ENCODE data around the gene GRIA4. TPM values are rescaled to one million over a fixed set of nuclear protein-coding genes. Genes with fewer than 3 reads are reported as not detected.

GRIA4 gene
- total RNA-seq, 2 experiments from 2014 or later: not detected

DNA sequence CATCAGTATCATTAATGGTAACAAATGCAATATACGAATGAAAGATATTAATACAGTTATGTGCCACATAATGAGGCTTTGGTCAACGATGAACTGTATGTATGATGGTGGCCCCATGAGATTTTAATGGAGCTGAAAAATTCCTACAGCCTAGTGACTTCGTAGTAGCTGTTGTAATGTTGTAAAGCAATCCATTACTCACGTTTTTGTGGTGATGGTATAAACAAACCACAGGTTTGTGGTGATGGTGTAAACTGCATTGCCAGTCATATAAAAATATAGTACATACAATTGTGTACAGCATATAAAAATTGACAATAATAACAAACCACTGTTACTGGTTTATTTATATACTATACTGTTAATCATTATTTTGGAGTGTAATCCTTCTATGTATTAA is 27.4 kb upstream of the GRIA4 start:
- H3K9me3 Mint-ChIP-seq: no peaks in the 10 kb centered on the region
- DNase-seq: no peak
- H3K27ac Mint-ChIP-seq: no peak overlapping the region
- H3K36me3 Mint-ChIP-seq (ENCODE audit: low read depth): no peaks in the 10 kb centered on the region
- ChIA-PET CTCF (no interaction called here), POLR2A (no interaction called here)
- intact Hi-C loops (cut with micrococcal nuclease): no loop called here
- no peak for ATAC-seq
- no peaks in the 10 kb centered on the region for H3K27me3 Mint-ChIP-seq
- H3K4me3 Mint-ChIP-seq: no peak overlapping the region
- no peaks in the 10 kb centered on the region for H3K4me1 Mint-ChIP-seq (ENCODE audit: low read depth)
- TF ChIP-seq, protein P1, sequence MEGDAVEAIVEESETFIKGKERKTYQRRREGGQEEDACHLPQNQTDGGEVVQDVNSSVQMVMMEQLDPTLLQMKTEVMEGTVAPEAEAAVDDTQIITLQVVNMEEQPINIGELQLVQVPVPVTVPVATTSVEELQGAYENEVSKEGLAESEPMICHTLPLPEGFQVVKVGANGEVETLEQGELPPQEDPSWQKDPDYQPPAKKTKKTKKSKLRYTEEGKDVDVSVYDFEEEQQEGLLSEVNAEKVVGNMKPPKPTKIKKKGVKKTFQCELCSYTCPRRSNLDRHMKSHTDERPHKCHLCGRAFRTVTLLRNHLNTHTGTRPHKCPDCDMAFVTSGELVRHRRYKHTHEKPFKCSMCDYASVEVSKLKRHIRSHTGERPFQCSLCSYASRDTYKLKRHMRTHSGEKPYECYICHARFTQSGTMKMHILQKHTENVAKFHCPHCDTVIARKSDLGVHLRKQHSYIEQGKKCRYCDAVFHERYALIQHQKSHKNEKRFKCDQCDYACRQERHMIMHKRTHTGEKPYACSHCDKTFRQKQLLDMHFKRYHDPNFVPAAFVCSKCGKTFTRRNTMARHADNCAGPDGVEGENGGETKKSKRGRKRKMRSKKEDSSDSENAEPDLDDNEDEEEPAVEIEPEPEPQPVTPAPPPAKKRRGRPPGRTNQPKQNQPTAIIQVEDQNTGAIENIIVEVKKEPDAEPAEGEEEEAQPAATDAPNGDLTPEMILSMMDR (IDR thresholded peaks at IDR 0.05): no peak

DNA sequence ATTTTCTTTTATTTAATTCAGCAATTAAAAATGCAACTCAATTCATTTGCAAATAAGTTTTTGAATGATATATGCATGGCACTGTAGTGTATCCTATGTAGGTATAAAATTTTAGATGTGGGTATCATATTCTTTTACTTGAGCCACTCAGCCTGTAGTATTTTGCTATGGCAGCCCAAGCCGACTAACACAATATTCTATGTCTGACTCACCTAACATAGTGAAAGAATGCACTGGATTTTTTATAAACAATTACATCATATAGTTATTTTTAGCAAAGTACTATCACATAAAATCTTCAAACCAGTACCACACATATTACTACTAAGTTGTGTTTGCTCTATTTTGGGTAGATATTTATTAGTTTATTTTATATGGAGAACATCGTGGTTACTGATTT is 21.9 kb upstream of the GRIA4 start:
- Mint-ChIP-seq H3K4me3 (no peak overlapping the region), H3K9me3 (no peaks in the 10 kb centered on the region), H3K4me1 (ENCODE audit: low read depth) (no peaks in the 10 kb centered on the region), H3K27me3 (no peaks in the 10 kb centered on the region), H3K36me3 (ENCODE audit: low read depth) (no peaks in the 10 kb centered on the region), H3K27ac (no peak overlapping the region)
- ChIA-PET POLR2A (no interaction called here), CTCF (no interaction called here)
- TF ChIP-seq, protein P1 (IDR thresholded peaks at IDR 0.05): no peak
- intact Hi-C loops (cut with micrococcal nuclease): no loop called here
- DNase-seq (no peak), ATAC-seq (no peak)

DNA sequence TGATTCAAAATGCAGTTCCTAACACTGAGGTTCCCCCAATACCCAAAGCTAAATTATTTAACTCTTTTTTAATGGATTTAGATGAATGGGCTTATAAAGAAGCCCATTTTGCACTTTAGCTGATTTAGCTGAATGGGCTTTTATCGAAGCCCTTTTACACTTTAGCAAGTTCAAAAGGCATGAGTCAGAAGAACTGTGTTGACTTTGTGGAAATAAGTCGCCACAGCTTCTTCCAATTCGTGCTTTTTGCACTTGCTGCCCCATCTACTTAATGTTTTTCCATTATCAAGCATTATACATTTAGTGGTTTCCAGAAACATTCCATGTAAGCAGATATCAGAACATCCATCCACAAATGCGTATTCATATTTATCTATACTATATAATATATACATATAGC is 20.5 kb upstream of the GRIA4 start:
- H3K27me3 Mint-ChIP-seq: no peaks in the 10 kb centered on the region
- TF ChIP-seq, protein P1 (IDR thresholded peaks at IDR 0.05): no peak
- CTCF ChIA-PET: no interaction called here

GRCh38 chr11:105592035-105592434 is 17.8 kb upstream of the GRIA4 start:
- DNase-seq (no peak), ATAC-seq (no peak)
- Mint-ChIP-seq H3K4me3 (no peak overlapping the region), H3K9me3 (no peaks in the 10 kb centered on the region), H3K27me3 (no peaks in the 10 kb centered on the region), H3K36me3 (ENCODE audit: low read depth) (no peaks in the 10 kb centered on the region), H3K4me1 (ENCODE audit: low read depth) (no peaks in the 10 kb centered on the region), H3K27ac (no peak overlapping the region)
- ChIA-PET POLR2A (no interaction called here), CTCF (no interaction called here)
- TF ChIP-seq, protein P1 (IDR thresholded peaks at IDR 0.05): no peak
- intact Hi-C loops (cut with micrococcal nuclease): no loop called here

More for the DNA sequence above, 20.5 kb upstream of the GRIA4 start:
- no peaks in the 10 kb centered on the region for H3K4me1 Mint-ChIP-seq (ENCODE audit: low read depth)
- H3K36me3 Mint-ChIP-seq (ENCODE audit: low read depth): no peaks in the 10 kb centered on the region
- H3K4me3 Mint-ChIP-seq: no peak overlapping the region
- POLR2A ChIA-PET: no interaction called here
- intact Hi-C loops (cut with micrococcal nuclease): no loop called here
- no peaks in the 10 kb centered on the region for H3K9me3 Mint-ChIP-seq
- ATAC-seq: no peak
- no peak overlapping the region for H3K27ac Mint-ChIP-seq
- DNase-seq: no peak

DNA sequence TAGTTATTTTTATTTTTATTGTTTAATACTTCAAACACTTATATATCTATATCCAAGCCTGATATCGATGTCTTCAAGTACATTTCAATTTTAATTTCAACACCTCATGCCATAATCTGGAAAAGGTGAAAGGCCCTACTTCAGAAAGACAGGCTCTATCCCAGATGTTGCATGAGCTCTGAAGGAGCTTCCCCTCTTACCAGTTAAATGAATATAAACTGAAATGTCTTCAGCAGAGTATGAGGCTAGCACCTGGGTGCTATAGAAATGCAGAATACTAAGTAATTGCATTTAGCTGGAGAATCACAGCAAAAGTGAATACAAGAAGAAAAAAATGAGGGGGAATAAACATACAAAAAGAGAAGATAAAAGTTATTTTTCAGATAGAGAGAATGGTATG is 11.5 kb upstream of the GRIA4 start:
- no peaks in the 10 kb centered on the region for H3K9me3 Mint-ChIP-seq
- H3K4me3 Mint-ChIP-seq: no peak overlapping the region
- no peak for ATAC-seq
- ChIA-PET CTCF (no interaction called here), POLR2A (no interaction called here)
- TF ChIP-seq, protein P1 (IDR thresholded peaks at IDR 0.05): no peak
- H3K4me1 Mint-ChIP-seq (ENCODE audit: low read depth): no peaks in the 10 kb centered on the region
- intact Hi-C loops (cut with micrococcal nuclease): no loop called here
- no peaks in the 10 kb centered on the region for H3K36me3 Mint-ChIP-seq (ENCODE audit: low read depth)
- H3K27me3 Mint-ChIP-seq: no peaks in the 10 kb centered on the region
- no peak overlapping the region for H3K27ac Mint-ChIP-seq
- DNase-seq: no peak
